HG03159 (cell line): ENCODE measurements around the gene KLF6.
"Not testable (repeated sequence)": the region's sequence is repeated elsewhere in the genome, so short reads cannot be mapped to it uniquely, and the experiment has no call there.

Source experiments
- ATAC-seq: cut with Tn5 transposase; IDR thresholded peaks from one replicate; pipeline ENCODE4 v1.9.1; 2021; ENCODE audit warnings: mild to moderate bottlenecking, moderate library complexity; ENCODE audit not compliant: unreplicated experiment

KLF6 gene

GRCh38 chr10:3735175-3735574 is 49.8 kb downstream of the KLF6 start:
- no peak for ATAC-seq

- no peak for ATAC-seq
Observed at GRCh38 chr10:3734111-3734510, 50.9 kb downstream of the KLF6 start.

GRCh38 chr10:3732183-3732582 is 52.8 kb downstream of the KLF6 start:
- not testable (repeated sequence) for ATAC-seq

- no peak for ATAC-seq
Observed at GRCh38 chr10:3729397-3729976, 55.5 kb downstream of the KLF6 start.

- ATAC-seq = no peak
Observed at GRCh38 chr10:3728563-3728962, 56.4 kb downstream of the KLF6 start.

- no peak for ATAC-seq
Observed at GRCh38 chr10:3727268-3727667, 57.7 kb downstream of the KLF6 start.
